Stimulated activated CD8-positive, alpha-beta memory T cell treated with anti-CD3 and anti-CD28 coated beads, Interleukin-2, amount 100 ng/mL, for 48 hours (primary cell): ENCODE data around the gene MRPS10.
"Not testable (repeated sequence)": the region's sequence is repeated elsewhere in the genome, so short reads cannot be mapped to it uniquely, and the experiment has no call there.

Experiments
- DNase-seq, 2 donors: peaks; one replicate each; pipeline ENCODE4 v3.0.0-alpha.2; 2020; ENCODE audit warnings: low read depth in 2 of 2

MRPS10 gene

GRCh38 chr6:42210551-42210950 is 7.1 kb downstream of the MRPS10 start:
- no peak for DNase-seq

DNA sequence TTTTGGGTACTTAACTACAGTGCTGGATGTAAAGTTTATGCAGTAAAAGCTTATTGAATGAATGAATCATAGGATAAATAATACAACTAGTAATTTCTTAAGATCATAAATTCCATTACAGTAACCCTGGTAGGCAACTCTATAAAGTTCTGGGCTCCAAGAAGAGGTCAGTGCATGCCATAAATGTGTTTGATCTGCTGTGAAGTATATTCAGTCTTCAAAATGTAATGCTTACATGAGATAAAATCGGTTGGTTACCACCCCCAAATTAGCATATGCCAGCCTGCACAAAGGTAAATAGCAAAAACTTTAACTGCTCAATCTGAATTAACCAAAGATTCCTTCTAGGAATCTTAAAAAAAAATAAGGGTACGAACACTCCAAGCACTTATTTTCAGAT is 10.1 kb downstream of the MRPS10 start:
- DNase-seq, result not testable (repeated sequence)

DNA sequence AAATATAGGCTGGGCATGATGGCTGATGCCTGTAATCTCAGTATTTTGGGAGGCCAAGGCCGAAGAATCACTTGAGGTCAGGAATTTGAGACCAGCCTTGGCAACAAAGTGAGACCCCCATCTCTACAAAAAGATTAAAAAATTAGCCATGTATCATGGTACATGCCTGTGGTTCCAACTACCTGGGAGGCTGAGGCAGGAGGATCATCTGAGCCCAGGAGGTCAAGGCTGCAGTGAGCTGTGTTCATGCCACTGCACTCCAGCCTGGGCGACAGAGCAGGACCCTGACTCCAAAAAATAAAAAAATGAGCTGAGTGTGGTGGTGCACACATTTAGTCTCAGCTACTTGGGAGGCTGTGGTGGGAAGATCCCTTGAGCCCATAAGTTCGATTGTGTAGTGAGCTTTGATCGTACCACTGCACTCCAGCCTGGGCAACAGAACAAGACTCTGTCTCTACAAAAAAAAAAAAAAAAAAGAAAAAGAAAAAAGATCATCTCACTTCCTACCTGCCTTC is 12.8 kb downstream of the MRPS10 start:
- DNase-seq, result no peak

GRCh38 chr6:42203183-42203582 is 14.5 kb downstream of the MRPS10 start:
- no peak for DNase-seq

DNA sequence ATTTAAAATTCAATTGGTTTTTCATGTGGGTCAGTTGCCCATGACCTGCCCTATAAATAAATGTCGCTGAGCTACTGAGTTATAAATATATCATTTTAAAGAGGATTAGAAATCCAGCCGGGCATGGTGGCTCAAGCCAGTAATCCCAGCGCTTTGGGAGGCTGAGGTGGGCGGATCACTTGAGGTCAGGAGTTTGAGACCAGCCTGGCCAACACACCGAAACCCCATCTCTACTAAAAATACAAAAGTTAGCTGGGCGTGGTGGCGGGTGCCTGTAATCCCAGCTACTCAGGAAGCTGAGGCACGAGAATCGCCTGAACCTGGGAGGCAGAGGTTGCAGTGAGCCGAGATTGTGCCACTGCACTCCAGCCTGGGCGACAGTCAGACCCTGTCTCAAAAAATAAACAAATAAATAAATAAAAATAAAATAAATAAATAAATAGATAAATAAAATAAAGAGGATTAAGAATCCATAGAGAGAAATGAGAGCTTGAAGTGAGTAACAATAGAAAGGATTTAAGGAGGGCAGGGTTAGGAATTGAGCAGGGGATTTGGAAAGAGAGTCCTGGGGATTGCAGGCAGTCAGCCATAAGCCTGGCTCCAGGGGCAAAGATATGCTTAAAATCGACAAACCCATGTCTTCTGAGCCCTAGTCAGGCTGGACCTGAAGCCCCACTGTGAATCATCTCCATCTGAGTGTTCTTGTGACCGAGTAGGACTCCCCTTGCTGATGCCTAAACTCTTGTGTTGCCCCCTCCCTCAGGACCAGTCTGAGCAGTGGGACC is 15.3 kb downstream of the MRPS10 start:
- not testable (repeated sequence) for DNase-seq

DNA sequence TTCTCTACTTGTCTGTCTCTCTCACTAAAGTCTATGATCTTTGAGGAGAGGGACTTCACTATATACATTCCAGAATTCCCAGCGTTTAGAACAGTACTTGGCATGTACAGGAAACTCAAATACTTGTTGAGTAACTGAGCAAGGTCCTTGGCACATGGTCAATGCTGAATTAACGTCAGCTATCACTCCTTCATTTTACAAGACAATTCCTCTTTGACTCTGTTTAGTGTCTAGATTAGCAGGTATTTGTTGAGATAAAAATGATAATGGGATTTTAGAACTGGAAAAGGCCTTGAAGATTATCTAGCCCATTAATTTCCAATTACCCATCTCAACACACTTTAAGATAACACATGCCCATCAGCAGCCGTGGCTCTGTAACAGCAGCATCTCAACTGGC is 16.3 kb downstream of the MRPS10 start:
- DNase-seq, result no peak

- DNase-seq, result no peak
These were observed 17.6 kb downstream of the MRPS10 start for GRCh38 chr6:42200035-42200434.

GRCh38 chr6:42199106-42199981 is 18.3 kb downstream of the MRPS10 start:
- no peak for DNase-seq

- no peak for DNase-seq
These were observed 19.9 kb downstream of the MRPS10 start for GRCh38 chr6:42197555-42198362.

- no peak for DNase-seq
These were observed 22.2 kb downstream of the MRPS10 start for GRCh38 chr6:42195415-42195814.

- DNase-seq, result no peak
These were observed 23.6 kb downstream of the MRPS10 start for GRCh38 chr6:42194056-42194455.

- DNase-seq, result no peak
These were observed 24.2 kb downstream of the MRPS10 start for GRCh38 chr6:42193491-42193894.

DNA sequence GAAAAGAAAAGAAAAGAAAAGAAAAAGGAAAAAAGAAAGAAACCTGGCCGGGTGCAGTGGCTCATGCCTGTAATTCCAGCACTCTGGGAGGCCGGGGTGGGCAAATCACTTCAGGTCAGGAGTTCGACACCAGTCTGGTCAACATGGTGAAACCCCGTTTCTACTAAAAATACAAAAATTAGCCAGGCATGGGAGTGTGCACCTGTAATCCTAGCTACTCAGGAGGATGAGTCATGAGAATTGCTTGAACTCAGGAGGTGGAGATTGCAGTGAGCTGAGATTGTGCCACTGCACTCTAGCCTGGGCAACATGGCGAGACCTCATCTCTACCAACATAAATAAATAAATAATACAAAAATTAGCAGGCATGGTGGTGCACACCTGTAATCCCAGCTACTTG is 25.3 kb downstream of the MRPS10 start:
- not testable (repeated sequence) for DNase-seq

DNA sequence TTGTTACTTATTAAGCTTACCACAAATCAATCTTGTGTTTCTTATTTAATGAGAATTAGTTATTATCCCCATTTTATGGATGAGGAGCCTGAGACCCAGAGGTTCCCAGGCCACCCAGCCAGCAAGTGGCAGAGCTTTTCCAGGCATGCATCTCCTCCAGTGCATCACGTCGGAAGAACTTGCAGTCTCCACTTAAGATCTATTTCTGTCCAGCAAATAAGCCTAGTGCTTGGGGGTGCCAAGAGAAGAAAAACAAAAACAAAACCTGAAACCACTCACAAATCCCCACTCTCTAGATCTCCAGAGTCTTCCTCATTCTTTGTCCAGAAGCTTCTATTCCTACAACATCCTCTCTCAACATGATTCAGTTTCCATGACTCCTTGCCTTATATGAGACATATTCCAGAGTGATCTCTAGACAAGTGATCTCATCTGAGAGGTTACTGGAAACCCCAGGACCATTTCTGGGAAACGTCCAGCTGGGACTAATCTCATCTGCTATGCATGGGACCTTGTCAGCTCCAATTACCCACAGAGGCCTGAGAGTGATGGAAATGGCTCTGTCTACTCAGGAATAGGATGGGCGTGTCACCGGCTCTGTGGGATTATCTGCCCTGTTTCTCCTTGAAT is 27.0 kb downstream of the MRPS10 start:
- no peak for DNase-seq

DNA sequence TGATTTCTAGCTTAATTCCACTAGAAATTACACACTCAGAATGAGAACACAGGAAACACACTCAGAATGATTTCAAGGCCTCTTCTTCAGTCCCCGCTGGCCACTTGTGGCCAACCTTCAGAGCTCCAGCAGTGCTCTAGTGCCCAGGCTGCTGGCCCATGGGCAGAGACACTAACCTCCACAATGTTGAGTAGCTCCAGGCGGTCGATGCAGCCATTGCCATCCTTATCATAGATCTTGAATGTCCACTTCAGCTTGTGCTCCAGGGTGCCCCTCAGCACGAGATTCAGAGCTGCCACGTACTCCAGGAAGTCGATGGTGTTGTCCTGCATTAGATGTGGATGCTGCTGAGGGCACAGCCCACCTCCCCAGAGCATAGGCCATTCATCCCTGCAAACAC is 29.3 kb downstream of the MRPS10 start:
- DNase-seq, result no peak

DNA sequence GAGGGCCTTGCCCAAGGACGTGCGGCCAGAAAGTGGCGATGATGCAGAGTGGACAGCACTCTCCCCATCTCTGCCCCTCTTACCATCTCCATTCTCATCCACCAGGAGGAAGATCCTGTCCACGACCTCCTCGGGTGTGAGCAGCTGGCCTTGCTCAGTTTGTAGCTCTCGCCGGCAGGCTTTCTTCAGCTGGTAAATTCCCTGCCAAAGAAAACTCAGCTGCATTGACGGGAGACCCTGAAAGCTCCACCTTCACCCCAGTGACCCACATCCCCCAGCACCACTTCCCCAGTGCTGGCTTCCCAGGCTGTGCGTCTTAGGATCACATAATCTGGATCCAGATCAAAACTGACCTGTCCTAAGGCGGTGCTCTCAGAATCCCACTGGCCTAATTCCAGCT is 32.1 kb downstream of the MRPS10 start:
- no peak for DNase-seq

DNA sequence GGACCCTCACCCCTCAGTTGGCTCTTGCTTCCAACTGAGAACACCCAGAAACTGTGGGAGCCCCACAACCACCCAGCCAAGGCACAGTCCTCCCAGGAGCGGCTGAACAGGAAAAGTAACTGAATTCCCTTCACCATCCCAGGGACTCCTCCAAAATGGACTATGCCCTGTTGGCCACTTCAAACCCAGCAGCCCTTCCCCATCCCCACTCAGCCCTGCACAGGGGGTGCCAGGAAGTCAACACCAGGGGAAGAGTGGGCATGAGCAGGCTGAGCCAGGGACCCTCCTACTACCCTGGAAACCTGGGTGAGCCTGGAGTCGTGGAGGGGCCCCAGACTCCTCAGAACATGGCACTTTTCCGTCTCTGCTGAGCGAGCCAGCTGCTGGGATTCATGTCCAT is 33.2 kb downstream of the MRPS10 start:
- no peak for DNase-seq

- DNase-seq, result no peak
These were observed 35.6 kb downstream of the MRPS10 start for GRCh38 chr6:42182101-42182500.

DNA sequence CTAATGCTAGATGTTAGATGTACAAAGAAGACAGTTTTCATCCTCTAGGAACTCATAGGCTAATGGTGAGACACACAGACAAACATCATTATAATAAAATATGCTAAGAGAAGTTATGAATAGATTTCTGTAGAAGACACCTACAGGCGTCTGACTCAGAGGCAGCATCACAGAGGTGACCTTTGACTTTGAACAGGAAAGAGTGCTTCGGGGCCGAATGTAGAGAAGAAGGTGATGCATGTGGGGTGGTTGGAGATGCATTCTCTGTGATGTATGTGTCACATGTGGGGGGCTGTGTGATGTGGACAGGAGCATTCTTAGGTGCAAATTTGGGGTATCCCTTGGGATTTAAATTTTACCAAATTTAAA is 37.7 kb downstream of the MRPS10 start:
- DNase-seq, result peak in 1 of 2 donors; percentile 20

- DNase-seq, result no peak
These were observed 38.3 kb downstream of the MRPS10 start for GRCh38 chr6:42179261-42179944.
